PC-9 (cell line): ENCODE results near the gene ITGB5.

Experiments
- EZH2 ChIP-seq: fragments of 200-600 bp; sonication (generic); IDR thresholded peaks from 2 replicates; pipeline ENCODE4 v1.8.0; 2017; ENCODE audit warnings: antibody characterized with exemption, low read depth
- TF ChIP-seq, protein P1 (sequence below): fragments of 200-600 bp; sonication (generic); conservative IDR thresholded peaks from 2 replicates; pipeline ENCODE4 v1.6.1; 2017; ENCODE audit warnings: mixed run types, antibody characterized with exemption, mild to moderate bottlenecking, moderate library complexity

DNA sequence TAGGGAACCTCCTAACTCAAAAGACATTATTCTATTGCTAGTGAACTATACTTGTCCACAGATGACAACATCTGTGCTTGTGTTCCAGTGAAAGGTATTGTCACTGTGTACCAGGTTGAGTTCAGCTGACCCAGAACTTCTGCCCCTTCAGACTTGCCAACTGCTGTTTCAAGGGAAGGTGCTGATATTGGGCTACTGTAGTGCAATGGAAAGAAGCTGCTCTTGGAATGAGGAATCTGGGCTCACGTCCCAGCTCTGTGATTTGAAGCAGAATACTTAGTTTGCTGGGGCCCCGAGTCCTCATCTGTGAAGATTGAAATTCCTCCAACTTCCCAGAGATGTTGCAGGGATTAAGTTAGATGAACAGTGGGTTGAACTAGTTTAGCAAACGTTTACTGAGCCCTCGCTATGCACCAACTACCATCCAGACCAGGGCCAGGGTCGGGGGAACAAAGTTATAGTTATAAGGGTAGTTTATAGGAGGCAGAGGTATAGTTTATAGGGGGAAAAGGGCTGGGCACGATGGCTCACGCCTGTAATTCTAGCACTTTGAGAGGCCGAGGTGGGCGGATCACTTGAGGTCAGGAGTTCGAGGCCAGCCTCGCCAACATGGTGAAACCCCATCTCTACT lies 172.8 kb downstream of the ITGB5 start:
- TF ChIP-seq, protein P1, sequence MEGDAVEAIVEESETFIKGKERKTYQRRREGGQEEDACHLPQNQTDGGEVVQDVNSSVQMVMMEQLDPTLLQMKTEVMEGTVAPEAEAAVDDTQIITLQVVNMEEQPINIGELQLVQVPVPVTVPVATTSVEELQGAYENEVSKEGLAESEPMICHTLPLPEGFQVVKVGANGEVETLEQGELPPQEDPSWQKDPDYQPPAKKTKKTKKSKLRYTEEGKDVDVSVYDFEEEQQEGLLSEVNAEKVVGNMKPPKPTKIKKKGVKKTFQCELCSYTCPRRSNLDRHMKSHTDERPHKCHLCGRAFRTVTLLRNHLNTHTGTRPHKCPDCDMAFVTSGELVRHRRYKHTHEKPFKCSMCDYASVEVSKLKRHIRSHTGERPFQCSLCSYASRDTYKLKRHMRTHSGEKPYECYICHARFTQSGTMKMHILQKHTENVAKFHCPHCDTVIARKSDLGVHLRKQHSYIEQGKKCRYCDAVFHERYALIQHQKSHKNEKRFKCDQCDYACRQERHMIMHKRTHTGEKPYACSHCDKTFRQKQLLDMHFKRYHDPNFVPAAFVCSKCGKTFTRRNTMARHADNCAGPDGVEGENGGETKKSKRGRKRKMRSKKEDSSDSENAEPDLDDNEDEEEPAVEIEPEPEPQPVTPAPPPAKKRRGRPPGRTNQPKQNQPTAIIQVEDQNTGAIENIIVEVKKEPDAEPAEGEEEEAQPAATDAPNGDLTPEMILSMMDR = no peak
- TF ChIP-seq EZH2 = no peak
